H1 (cell line): ENCODE data around the gene BCL2L1. TPM values are rescaled to one million over a fixed set of nuclear protein-coding genes. Genes with fewer than 3 reads are reported as not detected.

Experiments used
- CTCF ChIA-PET: fragments of 300-600 bp; sonication (Branson Sonifier 250); formaldehyde crosslinking; loops from one replicate; lab custom pipeline; 2021; ENCODE audit not compliant: partially characterized antibody; lab: Charles Lee
- POLR2A ChIA-PET: fragments of 300-600 bp; sonication (Branson Sonifier 250); formaldehyde crosslinking; loops from one replicate; lab custom pipeline; 2021; ENCODE audit warnings: inconsistent platforms; ENCODE audit not compliant: partially characterized antibody; lab: Charles Lee
- DNase-seq, 2 experiments: peaks; one replicate each; pipeline versions ENCODE4 v3.0.0 to v3.0.0-alpha.2; 2010 to 2022; ENCODE audit warnings: low spot score in 2 of 2, low read depth in 1 of 2, mixed read lengths in 1 of 2
- FAIRE-seq: peaks from 2 replicates; lab custom pipeline; 2011; peaks lifted over from hg19 to GRCh38; lab: Jason Lieb, UNC
- H2AFZ ChIP-seq: 2 replicates; pipeline ENCODE4 v1.8.1; 2012; ENCODE audit warnings: low read length, inconsistent platforms
- H2AK5ac ChIP-seq: 2 replicates; pipeline ENCODE4 v1.6.1; 2013; ENCODE audit warnings: low read depth, low read length
- H2BK120ac ChIP-seq: replicated peaks from 2 replicates; pipeline ENCODE3; 2013; ENCODE audit warnings: low read depth, low read length, inconsistent platforms
- H2BK12ac ChIP-seq: 2 replicates; pipeline ENCODE4 v1.6.1; 2013; ENCODE audit warnings: low read depth, low read length
- H2BK15ac ChIP-seq: 2 replicates; pipeline ENCODE4 v1.6.1; 2013; ENCODE audit warnings: low read length
- H2BK20ac ChIP-seq: 2 replicates; pipeline ENCODE4 v1.6.1; 2013; ENCODE audit warnings: low read length
- H2BK5ac ChIP-seq: 2 replicates; pipeline ENCODE4 v1.6.1; 2013; ENCODE audit warnings: low read depth, low read length
- H3K14ac ChIP-seq: 2 replicates; pipeline ENCODE4 v1.6.1; 2013; ENCODE audit warnings: inconsistent platforms; ENCODE audit not compliant: insufficient read length
- H3K18ac ChIP-seq: 2 replicates; pipeline ENCODE4 v1.6.1; 2013; ENCODE audit warnings: low read length; ENCODE audit errors: extremely low read depth
- H3K23ac ChIP-seq: 2 replicates; pipeline ENCODE4 v1.6.1; 2013; ENCODE audit warnings: inconsistent platforms; ENCODE audit not compliant: insufficient read length
- H3K23me2 ChIP-seq: 2 replicates; pipeline ENCODE4 v1.6.1; 2013; ENCODE audit warnings: low read depth, low read length
- H3K27ac ChIP-seq: 2 replicates; pipeline ENCODE4 v1.6.1; 2011; ENCODE audit warnings: low read depth, low read length, inconsistent platforms
- H3K27me3 ChIP-seq, 4 experiments: replicated peaks in 1 of 4; 1 replicate in 1 of 4; 2 replicates in 3 of 4; pipeline versions ENCODE4 v1.6.1 to v1.8.1; 2011 to 2013; ENCODE audit warnings: low read length in 3 of 4, mild to moderate bottlenecking in 3 of 4, inconsistent platforms in 2 of 4, mixed read lengths in 2 of 4, moderate library complexity in 1 of 4; ENCODE audit not compliant: control insufficient read depth in 3 of 4, insufficient read depth in 3 of 4; ENCODE audit errors: extremely low read depth in 1 of 4
- H3K36me3 ChIP-seq, 4 experiments: 2 replicates each; pipeline versions ENCODE4 v1.6.1 to v1.8.1; 2011 to 2013; ENCODE audit warnings: mild to moderate bottlenecking in 4 of 4, low read length in 3 of 4, moderate library complexity in 2 of 4, control low read depth in 1 of 4, inconsistent platforms in 1 of 4; ENCODE audit not compliant: insufficient read depth in 4 of 4, control insufficient read depth in 2 of 4
- H3K4ac ChIP-seq: replicated peaks from 2 replicates; pipeline ENCODE3; 2013; ENCODE audit warnings: low read length, low read depth, mixed read lengths, inconsistent platforms; ENCODE audit not compliant: insufficient read length
- H3K4me1 ChIP-seq, 4 experiments: replicated peaks in 1 of 4; 1 replicate in 1 of 4; 2 replicates in 3 of 4; pipeline versions ENCODE4 v1.6.1 to v1.8.1; 2011 to 2013; ENCODE audit warnings: low read length in 3 of 4, inconsistent platforms in 2 of 4, mixed read lengths in 1 of 4; ENCODE audit not compliant: insufficient read depth in 4 of 4, control insufficient read depth in 3 of 4
- H3K4me2 ChIP-seq, 2 experiments: 2 replicates each; pipeline versions ENCODE4 v1.6.1 to v1.8.1; 2011 to 2013; ENCODE audit warnings: low read depth in 2 of 2, low read length in 2 of 2, control low read depth in 1 of 2, inconsistent platforms in 1 of 2, mild to moderate bottlenecking in 1 of 2; ENCODE audit not compliant: insufficient read depth in 1 of 2
- H3K4me3 ChIP-seq, 4 experiments: fragments of 200-600, 300-600 bp in 1 of 4; sonication (generic), shearing (Covaris generic), sonication (Bioruptor Twin) in 1 of 4; 2 replicates each; pipeline versions ENCODE4 v1.5.1 to v1.8.1; 2011 to 2016; ENCODE audit warnings: low read length in 4 of 4, low read depth in 3 of 4, control low read depth in 2 of 4, inconsistent platforms in 2 of 4, mild to moderate bottlenecking in 2 of 4, mixed read lengths in 1 of 4, moderate library complexity in 1 of 4; ENCODE audit not compliant: insufficient read depth in 2 of 4; ENCODE audit errors: extremely low read depth in 1 of 4
- H3K56ac ChIP-seq: replicated peaks from 2 replicates; pipeline ENCODE3; 2013; ENCODE audit warnings: low read depth, mild to moderate bottlenecking, mixed read lengths, low read length, inconsistent platforms; ENCODE audit not compliant: insufficient read length
- H3K79me1 ChIP-seq: 2 replicates; pipeline ENCODE4 v1.6.1; 2013; ENCODE audit warnings: low read depth, low read length, control low read depth
- H3K79me2 ChIP-seq, 2 experiments: 2 replicates each; pipeline versions ENCODE4 v1.6.1 to v1.8.1; 2012 to 2013; ENCODE audit warnings: low read length in 2 of 2, mild to moderate bottlenecking in 2 of 2, inconsistent platforms in 1 of 2; ENCODE audit not compliant: insufficient read depth in 2 of 2, control insufficient read depth in 1 of 2
- H3K9ac ChIP-seq, 4 experiments: replicated peaks in 1 of 4; 1 replicate in 1 of 4; 2 replicates in 3 of 4; pipeline versions ENCODE4 v1.6.1 to v1.8.1; 2011 to 2013; ENCODE audit warnings: low read depth in 3 of 4, low read length in 3 of 4, control low read depth in 2 of 4, mild to moderate bottlenecking in 2 of 4, moderate library complexity in 2 of 4, inconsistent platforms in 1 of 4; ENCODE audit errors: extremely low read depth in 1 of 4
- H3K9me3 ChIP-seq, 2 experiments: 2 replicates each; pipeline versions ENCODE4 v1.6.1 to v1.8.1; 2012 to 2013; ENCODE audit warnings: mild to moderate bottlenecking in 2 of 2, moderate library complexity in 2 of 2, control low read depth in 1 of 2, inconsistent platforms in 1 of 2, low read depth in 1 of 2, low read length in 1 of 2, mixed read lengths in 1 of 2; ENCODE audit not compliant: insufficient read depth in 2 of 2
- H4K20me1 ChIP-seq, 2 experiments: replicated peaks in 1 of 2; 2 replicates each; pipeline versions ENCODE3 to v1.8.1; 2011 to 2013; ENCODE audit warnings: inconsistent platforms in 2 of 2, low read length in 2 of 2, mild to moderate bottlenecking in 1 of 2; ENCODE audit not compliant: insufficient read depth in 2 of 2, control insufficient read depth in 1 of 2
- H4K5ac ChIP-seq: 2 replicates; pipeline ENCODE4 v1.6.1; 2013; ENCODE audit warnings: low read length, low read depth, mixed read lengths, inconsistent platforms; ENCODE audit not compliant: insufficient read length
- H4K8ac ChIP-seq: 2 replicates; pipeline ENCODE4 v1.8.0; 2013; ENCODE audit warnings: mild to moderate bottlenecking, moderate library complexity, low read length, inconsistent platforms; ENCODE audit not compliant: insufficient read depth; ENCODE audit errors: extremely low read depth
- H4K91ac ChIP-seq: replicated peaks from 2 replicates; pipeline ENCODE3; 2013; ENCODE audit warnings: low read length, mixed read lengths, inconsistent platforms; ENCODE audit not compliant: insufficient read length
- ASH2L ChIP-seq: fragments of 200-600, 300-600 bp; sonication (generic); IDR thresholded peaks from one replicate; pipeline ENCODE4 v1.7.1; 2017; ENCODE audit warnings: low read length
- CREB1 ChIP-seq: IDR thresholded peaks from 2 replicates; pipeline ENCODE4 v1.6.1; 2012; ENCODE audit warnings: inconsistent platforms
- CTBP2 ChIP-seq: IDR thresholded peaks from 2 replicates; pipeline ENCODE4 v1.7.0; 2011; ENCODE audit warnings: borderline replicate concordance, mild to moderate bottlenecking, moderate library complexity, mixed read lengths, low read length; ENCODE audit not compliant: insufficient read depth, insufficient read length
- HDAC6 ChIP-seq: IDR thresholded peaks from one replicate; pipeline ENCODE4 v1.7.1; 2012; ENCODE audit warnings: low read depth, mild to moderate bottlenecking, inconsistent platforms, low read length, moderate library complexity
- JUN ChIP-seq: IDR thresholded peaks from 2 replicates; pipeline ENCODE4 v1.6.1; 2011; ENCODE audit warnings: low read depth, mild to moderate bottlenecking, improper control_type of control experiment, low read length
- JUND ChIP-seq: IDR thresholded peaks from 2 replicates; pipeline ENCODE4 v1.6.1; 2011; ENCODE audit warnings: mild to moderate bottlenecking, improper control_type of control experiment, low read length
- KDM1A ChIP-seq: fragments of 200-600, 300-600 bp; sonication (generic); IDR thresholded peaks from 2 replicates; pipeline ENCODE4 v1.7.1; 2016; ENCODE audit warnings: mild to moderate bottlenecking, low read length, borderline replicate concordance
- POLR2A ChIP-seq, 2 experiments: IDR thresholded peaks; 1 replicate in 1 of 2; 2 replicates in 1 of 2; pipeline ENCODE4 v1.6.1; 2011; ENCODE audit warnings: low read depth in 2 of 2, low read length in 2 of 2, mild to moderate bottlenecking in 2 of 2; ENCODE audit errors: control extremely low read depth in 1 of 2
- RBBP5 ChIP-seq: IDR thresholded peaks from 2 replicates; pipeline ENCODE4 v1.7.1; 2012; ENCODE audit warnings: low read depth, mild to moderate bottlenecking, inconsistent platforms, low read length, moderate library complexity, borderline replicate concordance
- SIRT6 ChIP-seq: IDR thresholded peaks from one replicate; pipeline ENCODE4 v1.7.1; 2012; ENCODE audit warnings: low read length, inconsistent platforms
- SIX5 ChIP-seq: IDR thresholded peaks from 2 replicates; pipeline ENCODE4 v1.6.1; 2011; ENCODE audit warnings: mild to moderate bottlenecking, low read depth, low read length
- SP1 ChIP-seq: IDR thresholded peaks from 2 replicates; pipeline ENCODE4 v1.6.1; 2011; ENCODE audit warnings: low read depth, low read length
- TAF7 ChIP-seq: optimal IDR thresholded peaks from 2 replicates; pipeline ENCODE3; 2011; ENCODE audit warnings: low read depth, mild to moderate bottlenecking, inconsistent platforms, low read length, moderate library complexity, borderline replicate concordance
- WGBS, 2 experiments: shearing (Covaris generic) in 1 of 2; methylation state at CpG; one replicate each; pipeline versions ENCODE4 v1.1.6 to v1.1.7; 2013 to 2015; ENCODE audit warnings: low lambda C conversion rate in 2 of 2, mixed read lengths in 2 of 2, inconsistent platforms in 1 of 2, low coverage in 1 of 2, missing lambda C conversion rate in 1 of 2; ENCODE audit not compliant: insufficient replicate concordance in 2 of 2, insufficient coverage in 1 of 2, insufficient read length in 1 of 2; ENCODE audit errors: extremely low coverage in 1 of 2, missing lambda C conversion rate in 1 of 2; 5-methylcytosine and 5-hydroxymethylcytosine counted together
- polyA plus RNA-seq, 7 experiments: library from polyadenylated mRNA; depleted of rRNA in 3 of 7; stranded (reverse) in 5 of 7; unstranded in 2 of 7; fragments of >200 nt in 5 of 7; fragments of 200-250 nt in 2 of 7; gene quantifications; 1 replicate in 5 of 7; 2 replicates in 1 of 7; 4 replicates in 1 of 7; pipeline versions ENCODE4 v1.2.1 to v1.2.3, GENCODE V29; 2011 to 2013; ENCODE audit warnings: missing spikeins in 2 of 7, mixed read lengths in 2 of 7
- total RNA-seq: library from RNA; stranded (reverse); fragmentation: NEBNext Ultra II Directional; extraction: Animal tissue kit (Norgen Biotek cat#: 25700); gene quantifications from 2 replicates; pipeline ENCODE4 v1.2.1, GENCODE V29; 2021
- TF ChIP-seq, protein P1 (sequence below): IDR thresholded peaks from 2 replicates; pipeline ENCODE4 v1.6.1; 2011; ENCODE audit warnings: low read length, improper control_type of control experiment

BCL2L1 gene
- total and polyA plus RNA-seq, 2 of the 8 experiments (the other 6 are each of a cell fraction or from before 2014, with no cell fraction given): 64.9 to 66.1 TPM

DNA sequence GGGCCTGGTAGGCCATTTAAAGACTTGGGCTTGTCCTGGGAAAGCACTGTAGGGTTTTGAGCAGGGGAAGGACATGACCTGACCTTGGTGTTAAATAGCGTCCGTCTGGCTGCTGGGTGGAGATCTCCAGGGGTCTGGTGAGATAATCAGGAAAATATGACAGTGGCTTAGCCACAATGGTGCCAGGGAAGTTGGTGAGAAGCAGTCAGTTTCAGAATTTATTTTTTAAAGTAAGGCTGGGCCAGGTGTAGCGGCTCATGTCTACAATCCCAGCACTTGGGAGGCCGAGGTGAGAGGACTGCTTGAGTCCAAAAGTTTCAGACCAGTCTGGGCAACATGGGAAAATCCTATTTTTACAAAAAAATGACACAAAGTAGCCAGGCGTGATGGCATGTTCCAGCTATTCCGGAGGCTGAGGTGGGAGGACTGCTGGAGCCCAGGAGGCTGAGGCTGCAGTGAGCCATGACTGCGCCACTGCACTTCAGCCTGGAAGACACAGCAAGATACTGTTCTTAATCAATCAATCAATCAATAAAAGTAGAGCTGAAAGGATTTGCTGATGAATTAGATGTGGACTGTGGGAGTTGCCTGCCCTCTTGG lies 41.4 kb downstream of the BCL2L1 start:
- Histone ChIP-seq H4K8ac (no peak overlapping the region), H3K36me3 (peaks cover 0 to 2% (median under 1%) of the 10 kb centered on the region in 4 experiments; a peak in 4 of 8 replicates), H3K79me1 (peaks cover 8% of the 10 kb centered on the region; the same call in 1 of the 2 replicates), H3K27ac (no peak overlapping the region), H3K27me3 (no peaks in the 10 kb centered on the region), H2AK5ac (no peak overlapping the region), H2BK15ac (no peak overlapping the region), H3K56ac (no peak overlapping the region), H3K23me2 (no peaks in the 10 kb centered on the region), H3K4me3 (no peak overlapping the region), H3K4ac (no peak overlapping the region), H3K79me2 (peaks cover 0 to 17% of the 10 kb centered on the region in 2 experiments; a peak in 2 of 4 replicates), H3K4me1 (peaks cover 3 to 10% (median 6%) of the 10 kb centered on the region in 4 experiments; a peak in 6 of 7 replicates), H3K4me2 (no peak overlapping the region), H3K18ac (no peak overlapping the region), H2AFZ (no peak overlapping the region), H4K20me1 (no peaks in the 10 kb centered on the region), H4K5ac (no peak overlapping the region), H4K91ac (no peak overlapping the region), H2BK12ac (no peak overlapping the region), H3K23ac (no peak overlapping the region), H2BK120ac (no peak overlapping the region), H3K9ac (no peak overlapping the region), H2BK5ac (no peak overlapping the region), H3K9me3 (no peaks in the 10 kb centered on the region), H3K14ac (no peak overlapping the region), H2BK20ac (no peak overlapping the region)
- DNase-seq (no peak), FAIRE-seq (no peak)
- 95% methylated on average over 7 of the region's 7 CpGs; no CpG with 5 or more reads in 1 of the 2 experiments for WGBS, 2 experiments
- CTCF ChIA-PET: interaction anchor here (0.9 to 1.0 kb wide), 2 partner anchors 42 to 43 kb away, joined by 3 read pairs; no protein-coding TSS in a partner anchor
- POLR2A ChIA-PET: no interaction called here
- TF ChIP-seq CTBP2 (no peak), HDAC6 (no peak), CREB1 (no peak), ASH2L (no peak), SP1 (no peak), SIRT6 (no peak), TAF7 (no peak), JUN (no peak), JUND (no peak), SIX5 (no peak), RBBP5 (no peak), POLR2A (IDR thresholded peaks at IDR 0.05; ENCODE audit: control extremely low read depth in 1 of 2, low read depth in 2 of 2, low read length in 2 of 2) (no peak), KDM1A (no peak)
- TF ChIP-seq, protein P1, sequence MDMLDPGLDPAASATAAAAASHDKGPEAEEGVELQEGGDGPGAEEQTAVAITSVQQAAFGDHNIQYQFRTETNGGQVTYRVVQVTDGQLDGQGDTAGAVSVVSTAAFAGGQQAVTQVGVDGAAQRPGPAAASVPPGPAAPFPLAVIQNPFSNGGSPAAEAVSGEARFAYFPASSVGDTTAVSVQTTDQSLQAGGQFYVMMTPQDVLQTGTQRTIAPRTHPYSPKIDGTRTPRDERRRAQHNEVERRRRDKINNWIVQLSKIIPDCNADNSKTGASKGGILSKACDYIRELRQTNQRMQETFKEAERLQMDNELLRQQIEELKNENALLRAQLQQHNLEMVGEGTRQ: no peak
